GM23248 (cell line): Measurements from ENCODE around the gene SMAD4. TPM values are rescaled to one million over a fixed set of nuclear protein-coding genes. Genes with fewer than 3 reads are reported as not detected.
A peak's percentile ranks its signal among the peaks of the same experiment; 100 is the strongest.

Experiments used
- DNase-seq: peaks from one replicate; pipeline ENCODE4 v3.0.0-alpha.2; 2015
- H2AFZ ChIP-seq: fragments of 200-600 bp; sonication (generic); 2 replicates; pipeline ENCODE4 v1.6.1; 2016; ENCODE audit warnings: antibody characterized with exemption
- H3F3A ChIP-seq: fragments of 200-600 bp; sonication (generic); 2 replicates; pipeline ENCODE4 v1.6.1; 2016; ENCODE audit warnings: mild to moderate bottlenecking, antibody characterized with exemption, mixed run types; ENCODE audit not compliant: insufficient read depth
- H3K27ac ChIP-seq: fragments of 200-600 bp; sonication (generic); 2 replicates; pipeline ENCODE4 v1.5.1; 2016; ENCODE audit warnings: mild to moderate bottlenecking
- H3K27me3 ChIP-seq: fragments of 200-600 bp; sonication (generic); replicated peaks from 2 replicates; pipeline ENCODE4 v1.6.1; 2016; ENCODE audit warnings: mild to moderate bottlenecking; ENCODE audit not compliant: insufficient read depth
- H3K36me3 ChIP-seq: fragments of 200-600 bp; sonication (generic); 2 replicates; pipeline ENCODE4 v1.6.1; 2016; ENCODE audit warnings: low read depth, mild to moderate bottlenecking
- H3K4me1 ChIP-seq: fragments of 200-600 bp; sonication (generic); 2 replicates; pipeline ENCODE4 v1.6.1; 2016; ENCODE audit warnings: mild to moderate bottlenecking; ENCODE audit not compliant: insufficient read depth
- H3K4me2 ChIP-seq: fragments of 200-600 bp; sonication (generic); one replicate; pipeline ENCODE4 v1.6.1; 2016; ENCODE audit warnings: mild to moderate bottlenecking; ENCODE audit not compliant: unreplicated experiment
- H3K4me3 ChIP-seq: fragments of 200-600 bp; sonication (generic); 2 replicates; pipeline ENCODE4 v1.5.1; 2016; ENCODE audit warnings: mild to moderate bottlenecking
- H3K79me2 ChIP-seq: fragments of 200-600 bp; sonication (generic); 2 replicates; pipeline ENCODE4 v1.6.1; 2016; ENCODE audit warnings: mild to moderate bottlenecking; ENCODE audit not compliant: insufficient read depth
- H3K9ac ChIP-seq: fragments of 200-600 bp; sonication (generic); 2 replicates; pipeline ENCODE4 v1.6.1; 2016; ENCODE audit warnings: mild to moderate bottlenecking
- H3K9me2 ChIP-seq: fragments of 200-600 bp; sonication (generic); 2 replicates; pipeline ENCODE4 v1.6.1; 2016; ENCODE audit warnings: mixed run types, mild to moderate bottlenecking, moderate library complexity; ENCODE audit not compliant: insufficient read depth
- H3K9me3 ChIP-seq: fragments of 200-600 bp; sonication (generic); one replicate; pipeline ENCODE4 v1.6.1; 2017; ENCODE audit warnings: low read depth
- H4K20me1 ChIP-seq: fragments of 200-600 bp; sonication (generic); 2 replicates; pipeline ENCODE4 v1.6.0; 2016; ENCODE audit not compliant: insufficient read depth
- EZH2 ChIP-seq: fragments of 200-600 bp; sonication (generic); IDR thresholded peaks from 2 replicates; pipeline ENCODE4 v1.6.1; 2018; ENCODE audit warnings: antibody characterized with exemption, mild to moderate bottlenecking; ENCODE audit not compliant: insufficient read depth, poor library complexity, severe bottlenecking
- EZH2phosphoT487 ChIP-seq: fragments of 200-600 bp; sonication (generic); IDR thresholded peaks from 2 replicates; pipeline ENCODE4 v1.6.1; 2018; ENCODE audit warnings: antibody characterized with exemption, moderate library complexity, mild to moderate bottlenecking, low read depth; ENCODE audit not compliant: insufficient read depth
- WGBS, 2 experiments: methylation state at CpG; one replicate each; pipeline ENCODE4 v1.1.6; 2015 to 2017; ENCODE audit warnings: low lambda C conversion rate in 2 of 2, low coverage in 1 of 2; ENCODE audit errors: missing lambda C conversion rate in 2 of 2; 5-methylcytosine and 5-hydroxymethylcytosine counted together
- in situ Hi-C: fragments of 300-500 bp; cut with MboI; formaldehyde crosslinking; loops from 2 replicates; pipeline ENCODE4 v1.15.0; 2020
- polyA plus RNA-seq: library from polyadenylated mRNA; unstranded; fragments of >200 nt; fragmentation: Nextera tagmentation; extraction: Ambion mirVana; gene quantifications from 2 replicates; pipeline ENCODE4 v1.2.1, GENCODE V29; 2016
- total RNA-seq: library from RNA; depleted of rRNA; stranded (reverse); fragments of >200 nt; shearing (Covaris generic); gene quantifications from 2 replicates; pipeline ENCODE4 v1.2.3, GENCODE V29; 2014

SMAD4 gene
- total and polyA plus RNA-seq, 2 experiments from 2014 or later: 39.6 to 90.4 TPM

DNA sequence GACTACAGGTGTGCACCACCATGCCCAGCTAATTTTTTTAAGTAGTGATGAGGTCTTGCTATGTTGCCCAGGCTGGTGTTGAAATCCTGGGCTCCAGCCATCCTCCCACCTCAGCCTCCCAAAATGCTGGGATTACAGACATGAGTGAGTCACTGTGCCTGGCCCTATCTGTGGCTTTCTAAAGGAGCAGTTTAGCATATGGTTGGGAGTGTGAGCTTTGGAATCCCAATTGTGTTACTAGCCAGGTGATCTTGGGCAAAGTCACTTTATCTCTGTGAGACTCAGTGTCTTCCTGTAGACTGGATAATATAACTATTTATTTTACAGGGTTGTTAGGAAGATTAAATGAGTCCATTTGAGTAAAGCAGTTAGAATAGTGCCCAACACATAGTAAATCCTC is 19.8 kb upstream of the SMAD4 start:
- H3K9ac ChIP-seq: no peak overlapping the region
- H3K27ac ChIP-seq: no peak overlapping the region
- H3K9me3 ChIP-seq: no peaks in the 10 kb centered on the region
- no peaks in the 10 kb centered on the region for H3K4me1 ChIP-seq
- no peak overlapping the region for H2AFZ ChIP-seq
- no peaks in the 10 kb centered on the region for H3K9me2 ChIP-seq
- no peak for TF ChIP-seq EZH2phosphoT487
- no peak for TF ChIP-seq EZH2
- H3K27me3 ChIP-seq: no peaks in the 10 kb centered on the region
- no peaks in the 10 kb centered on the region for H3K79me2 ChIP-seq
- DNase-seq: peak; percentile 10
- no peaks in the 10 kb centered on the region for H3K36me3 ChIP-seq
- no peaks in the 10 kb centered on the region for H3F3A ChIP-seq
- in situ Hi-C loops: no loop called here
- H3K4me2 ChIP-seq: no peak overlapping the region
- no peaks in the 10 kb centered on the region for H4K20me1 ChIP-seq
- H3K4me3 ChIP-seq: no peak overlapping the region

DNA sequence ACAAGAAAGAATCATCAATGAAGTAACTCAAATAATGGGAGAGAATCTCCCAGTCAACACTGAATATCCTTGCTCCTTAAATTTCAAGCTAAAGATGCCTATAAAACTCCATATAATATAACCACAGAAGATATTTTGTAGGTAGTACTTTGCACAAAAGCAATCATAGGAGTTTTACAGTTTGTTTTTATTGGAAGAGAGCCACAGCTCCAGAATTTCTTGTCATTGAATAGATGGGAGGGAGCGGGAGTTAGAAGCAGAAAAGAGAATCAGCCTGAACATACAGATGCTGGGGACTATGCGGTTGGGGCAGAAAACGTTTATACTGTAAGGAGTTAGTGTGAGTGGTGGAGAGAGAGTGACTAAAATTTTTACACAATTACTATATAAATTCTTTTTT is 18.3 kb upstream of the SMAD4 start:
- Histone ChIP-seq H4K20me1 (no peaks in the 10 kb centered on the region), H3K27ac (no peak overlapping the region), H3F3A (no peaks in the 10 kb centered on the region), H3K4me3 (no peak overlapping the region), H3K4me1 (no peaks in the 10 kb centered on the region), H3K79me2 (no peaks in the 10 kb centered on the region), H3K36me3 (no peaks in the 10 kb centered on the region), H3K9me3 (no peaks in the 10 kb centered on the region), H3K27me3 (no peaks in the 10 kb centered on the region), H3K9ac (no peak overlapping the region), H3K9me2 (no peaks in the 10 kb centered on the region), H3K4me2 (no peak overlapping the region), H2AFZ (no peak overlapping the region)
- no peak for DNase-seq
- WGBS, 2 experiments: 68 to 69% methylated on average over 3 of the region's 3 CpGs
- in situ Hi-C loops: no loop called here
- TF ChIP-seq EZH2phosphoT487 (no peak), EZH2 (no peak)

DNA sequence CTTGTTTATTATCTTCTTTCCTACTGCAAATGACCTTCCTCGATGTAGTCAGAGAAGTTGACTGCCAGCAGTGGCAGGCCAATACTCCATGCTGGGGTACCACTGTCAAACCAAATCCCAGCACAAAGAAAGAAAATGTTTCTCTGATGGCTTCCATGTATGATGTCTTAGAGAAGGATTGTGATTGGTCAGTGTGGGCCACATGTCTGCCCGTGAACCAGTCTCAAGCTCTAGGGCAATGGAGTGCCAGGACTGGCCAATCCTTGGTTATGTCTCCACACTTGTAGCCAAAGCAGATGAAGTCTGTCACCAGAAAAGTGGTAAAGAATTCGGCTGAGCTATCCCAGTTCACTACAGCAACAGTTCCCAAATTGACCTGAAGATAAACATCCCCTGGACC is 17.6 kb upstream of the SMAD4 start:
- H3K36me3 ChIP-seq: no peaks in the 10 kb centered on the region
- in situ Hi-C loops: no loop called here
- TF ChIP-seq EZH2 (no peak), EZH2phosphoT487 (no peak)
- H3K4me2 ChIP-seq: no peak overlapping the region
- no peak overlapping the region for H3K9ac ChIP-seq
- H3K4me3 ChIP-seq: no peak overlapping the region
- no peaks in the 10 kb centered on the region for H3K9me2 ChIP-seq
- no peaks in the 10 kb centered on the region for H4K20me1 ChIP-seq
- H3K79me2 ChIP-seq: no peaks in the 10 kb centered on the region
- DNase-seq: no peak
- H3K27ac ChIP-seq: no peak overlapping the region
- no peaks in the 10 kb centered on the region for H3F3A ChIP-seq
- H3K27me3 ChIP-seq: no peaks in the 10 kb centered on the region
- no peak overlapping the region for H2AFZ ChIP-seq
- no peaks in the 10 kb centered on the region for H3K4me1 ChIP-seq
- no peaks in the 10 kb centered on the region for H3K9me3 ChIP-seq
- 92 to 94% methylated on average over 3 of the region's 3 CpGs for WGBS, 2 experiments

DNA sequence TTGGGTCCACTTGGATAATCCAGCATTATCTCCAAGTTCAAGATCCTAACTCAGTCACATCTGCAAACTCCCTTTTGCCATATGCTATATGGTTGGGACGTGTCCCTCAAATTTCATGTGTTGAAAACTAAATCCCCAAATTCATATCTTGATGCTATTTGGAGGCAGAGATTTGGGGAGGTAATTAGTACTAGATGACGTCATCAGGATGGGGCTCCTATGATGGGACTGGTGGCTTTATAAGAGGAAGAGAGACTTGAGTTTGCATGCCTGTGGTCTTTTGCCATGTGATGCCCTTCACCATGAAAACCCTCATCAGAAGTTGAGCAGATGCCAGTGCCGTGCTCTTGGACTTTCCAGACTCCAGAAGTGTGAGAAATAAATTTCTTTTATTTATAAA is 16.8 kb upstream of the SMAD4 start:
- no peaks in the 10 kb centered on the region for H3K79me2 ChIP-seq
- no peaks in the 10 kb centered on the region for H3K4me1 ChIP-seq
- no peak overlapping the region for H3K27ac ChIP-seq
- no peaks in the 10 kb centered on the region for H3K36me3 ChIP-seq
- H3K4me2 ChIP-seq: no peak overlapping the region
- no peaks in the 10 kb centered on the region for H3K27me3 ChIP-seq
- WGBS, 2 experiments: 64 to 65% methylated on average over 3 of the region's 3 CpGs
- H4K20me1 ChIP-seq: no peaks in the 10 kb centered on the region
- H3K4me3 ChIP-seq: no peak overlapping the region
- no peaks in the 10 kb centered on the region for H3F3A ChIP-seq
- in situ Hi-C loops: no loop called here
- no peaks in the 10 kb centered on the region for H3K9me3 ChIP-seq
- H2AFZ ChIP-seq: no peak overlapping the region
- TF ChIP-seq EZH2 (no peak), EZH2phosphoT487 (no peak)
- no peak for DNase-seq
- H3K9ac ChIP-seq: no peak overlapping the region
- no peaks in the 10 kb centered on the region for H3K9me2 ChIP-seq
